Measurements from ENCODE around the gene PHKG1. TPM values are rescaled to one million over a fixed set of nuclear protein-coding genes. Genes with fewer than 3 reads are reported as not detected.

Gene PHKG1
- total and polyA plus RNA-seq, 2 of the 8 experiments (the other 6 are each of a cell fraction or from before 2014, with no cell fraction given) = 0.03 to 0.61 TPM

DNA sequence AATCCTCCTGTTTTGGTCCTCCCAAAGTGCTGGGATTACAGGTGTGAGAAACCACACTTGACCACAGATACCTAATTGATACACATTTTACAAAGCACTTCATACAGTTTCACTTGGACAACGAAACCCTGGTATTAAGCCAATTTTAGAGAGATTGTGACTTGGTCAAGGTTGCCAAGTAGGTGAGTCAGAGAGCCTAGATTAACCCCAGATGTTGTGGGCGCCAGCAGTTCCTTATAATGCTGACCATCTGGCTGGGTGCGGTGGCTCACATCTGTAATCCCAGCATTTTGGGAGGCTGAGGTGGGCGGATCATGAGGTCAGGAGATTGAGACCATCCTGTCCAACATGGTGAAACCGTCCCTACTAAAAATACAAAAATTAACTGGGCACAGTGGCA is 4.9 kb upstream of the PHKG1 start:
- no peak overlapping the region for H3K4me3 ChIP-seq (ENCODE audit: extremely low read depth in 1 of 4, insufficient read depth in 2 of 4, low read depth in 3 of 4, low read length in 4 of 4)
- FAIRE-seq = no peak
- H3K4ac ChIP-seq (replicated peaks; ENCODE audit: insufficient read length, low read depth, low read length) = no peak overlapping the region
- H3K18ac ChIP-seq (ENCODE audit: extremely low read depth, low read length) = no peak overlapping the region
- H4K91ac ChIP-seq (replicated peaks; ENCODE audit: insufficient read length, low read length) = no peak overlapping the region
- no peak overlapping the region for H2BK120ac ChIP-seq (replicated peaks; ENCODE audit: low read depth, low read length)
- no peaks in the 10 kb centered on the region for H3K27me3 ChIP-seq (replicated peaks in 1 of 4; ENCODE audit: control insufficient read depth in 3 of 4, extremely low read depth in 1 of 4, insufficient read depth in 3 of 4, low read length in 3 of 4)
- no peak for TF ChIP-seq CREB1 (IDR thresholded peaks at IDR 0.05)
- TF ChIP-seq POLR2A (IDR thresholded peaks at IDR 0.05; ENCODE audit: control extremely low read depth in 1 of 2, low read depth in 2 of 2, low read length in 2 of 2) = no peak
- no peak for TF ChIP-seq RAD21 (IDR thresholded peaks at IDR 0.05 in 1 of 2, conservative IDR thresholded peaks at IDR 0.05 in 1 of 2; ENCODE audit: low read depth in 2 of 2, low read length in 2 of 2)
- TF ChIP-seq ZNF274 (IDR thresholded peaks at IDR 0.05; ENCODE audit: borderline replicate concordance, extremely low read depth, low read length) = no peak
- TF ChIP-seq SIRT6 (IDR thresholded peaks at IDR 0.05; ENCODE audit: low read length) = no peak
- no peak for TF ChIP-seq POLR2AphosphoS5 (IDR thresholded peaks at IDR 0.05; ENCODE audit: low read depth, low read length)
- H2AFZ ChIP-seq (ENCODE audit: low read length) = no peak overlapping the region
- H4K5ac ChIP-seq (ENCODE audit: insufficient read length, low read depth, low read length) = no peak overlapping the region
- H3K9ac ChIP-seq (replicated peaks in 1 of 4; ENCODE audit: extremely low read depth in 1 of 4, low read depth in 3 of 4, low read length in 3 of 4) = no peak overlapping the region
- no peak for DNase-seq (ENCODE audit: low read depth in 1 of 2, low spot score in 2 of 2)
- no peak overlapping the region for H2BK12ac ChIP-seq (ENCODE audit: low read depth, low read length)
- CTCF ChIA-PET (ENCODE audit: partially characterized antibody) = interaction anchor here (0.6 kb wide), 1 partner anchor 23 kb away, joined by 3 read pairs; no protein-coding TSS in a partner anchor
- peaks cover 0 to 22% (median 8%) of the 10 kb centered on the region in 4 experiments; a peak in 5 of 8 replicates for H3K36me3 ChIP-seq (ENCODE audit: control insufficient read depth in 2 of 4, insufficient read depth in 4 of 4, low read length in 3 of 4)
- H3K79me2 ChIP-seq (ENCODE audit: control insufficient read depth in 1 of 2, insufficient read depth in 2 of 2, low read length in 2 of 2) = no peaks in the 10 kb centered on the region
- H3K27ac ChIP-seq (ENCODE audit: low read depth, low read length) = no peak overlapping the region
- H4K8ac ChIP-seq (ENCODE audit: extremely low read depth, insufficient read depth, low read length) = no peak overlapping the region
- H3K56ac ChIP-seq (replicated peaks; ENCODE audit: insufficient read length, low read depth, low read length) = no peak overlapping the region
- H3K4me1 ChIP-seq (replicated peaks in 1 of 4; ENCODE audit: control insufficient read depth in 3 of 4, insufficient read depth in 4 of 4, low read length in 3 of 4) = no peaks in the 10 kb centered on the region
- no peaks in the 10 kb centered on the region for H4K20me1 ChIP-seq (replicated peaks in 1 of 2; ENCODE audit: control insufficient read depth in 1 of 2, insufficient read depth in 2 of 2, low read length in 2 of 2)
- no peak overlapping the region for H2BK5ac ChIP-seq (ENCODE audit: low read depth, low read length)
- no peak overlapping the region for H3K14ac ChIP-seq (ENCODE audit: insufficient read length)
- no peaks in the 10 kb centered on the region for H3K23me2 ChIP-seq (ENCODE audit: low read depth, low read length)
- H3K79me1 ChIP-seq (ENCODE audit: low read depth, low read length) = no peaks in the 10 kb centered on the region
- H2BK20ac ChIP-seq (ENCODE audit: low read length) = no peak overlapping the region
- no peak overlapping the region for H3K23ac ChIP-seq (ENCODE audit: insufficient read length)
- H2AK5ac ChIP-seq (ENCODE audit: low read depth, low read length) = no peak overlapping the region
- POLR2A ChIA-PET (ENCODE audit: partially characterized antibody) = no interaction called here
- H2BK15ac ChIP-seq (ENCODE audit: low read length) = no peak overlapping the region
- WGBS, 2 experiments (ENCODE audit: extremely low coverage in 1 of 2, insufficient coverage in 1 of 2, insufficient read length in 1 of 2, insufficient replicate concordance in 2 of 2, low coverage in 1 of 2, low lambda C conversion rate in 2 of 2, missing lambda C conversion rate in 1 of 2) = 91% methylated on average over 5 of the region's 5 CpGs; no CpG with 5 or more reads in 1 of the 2 experiments
- peaks cover 0 to 7% of the 10 kb centered on the region in 2 experiments; a peak in 2 of 4 replicates for H3K9me3 ChIP-seq (ENCODE audit: insufficient read depth in 2 of 2, low read depth in 1 of 2, low read length in 1 of 2)
- H3K4me2 ChIP-seq (ENCODE audit: insufficient read depth in 1 of 2, low read depth in 2 of 2, low read length in 2 of 2) = no peak overlapping the region

All from H1 (cell line).